HepG2 (cell line): ENCODE measurements around the gene KIF1B. TPM values are rescaled to one million over a fixed set of nuclear protein-coding genes. Genes with fewer than 3 reads are reported as not detected.

Experiments
- HMG20B ChIP-seq: conservative IDR thresholded peaks from 2 replicates; pipeline ENCODE4 v1.6.1; 2016; ENCODE audit warnings: missing genetic modification reagents, missing compliant biosample characterization
- HNRNPK ChIP-seq: fragments of 200-400 bp; formaldehyde crosslinking; IDR thresholded peaks from 2 replicates; pipeline ENCODE4 v1.6.1; 2018; ENCODE audit warnings: low read length, low read depth, moderate library complexity, mild to moderate bottlenecking; ENCODE audit not compliant: poor library complexity, severe bottlenecking
- NPAS2 ChIP-seq: sonication (generic); formaldehyde crosslinking; IDR thresholded peaks from 2 replicates; pipeline ENCODE4 v1.8.0; 2022; ENCODE audit warnings: mild to moderate bottlenecking, missing genetic modification reagents, borderline replicate concordance
- SIX1 ChIP-seq: sonication (generic); formaldehyde crosslinking; IDR thresholded peaks from 2 replicates; pipeline ENCODE4 v1.4.0; 2020; ENCODE audit warnings: missing genetic modification reagents, borderline replicate concordance
- SMYD3 ChIP-seq: sonication (generic); formaldehyde crosslinking; IDR thresholded peaks from 2 replicates; pipeline ENCODE4 v1.8.1; 2023; ENCODE audit warnings: mild to moderate bottlenecking, missing genetic modification reagents
- SP4 ChIP-seq: sonication (generic); formaldehyde crosslinking; IDR thresholded peaks from 2 replicates; pipeline ENCODE4 v1.8.1; 2023; ENCODE audit warnings: mild to moderate bottlenecking, missing genetic modification reagents
- SPEN ChIP-seq: sonication (generic); formaldehyde crosslinking; IDR thresholded peaks from 2 replicates; pipeline ENCODE4 v1.5.1; 2020; ENCODE audit warnings: low read depth, mild to moderate bottlenecking, missing genetic modification reagents
- TOE1 ChIP-seq: sonication (generic); formaldehyde crosslinking; IDR thresholded peaks from 2 replicates; pipeline ENCODE4 v1.4.0; 2020; ENCODE audit warnings: mild to moderate bottlenecking, missing genetic modification reagents
- ZBTB7A ChIP-seq: sonication (generic); formaldehyde crosslinking; IDR thresholded peaks from 2 replicates; pipeline ENCODE4 v1.8.0; 2022; ENCODE audit warnings: mild to moderate bottlenecking, missing genetic modification reagents
- ZNF850 ChIP-seq: sonication (generic); formaldehyde crosslinking; conservative IDR thresholded peaks from 2 replicates; pipeline ENCODE4 v1.9.0; 2021; ENCODE audit warnings: mild to moderate bottlenecking, missing genetic modification reagents
- polyA plus RNA-seq, 8 experiments: library from polyadenylated mRNA; depleted of rRNA in 3 of 8; stranded (reverse) in 7 of 8; unstranded in 1 of 8; fragments of >200 nt; fragmentation: Illumina TruSeq in 4 of 8; extraction: Trizol in 4 of 8; gene quantifications; 2 replicates each; pipeline versions ENCODE4 v1.2.1 to v1.2.3, GENCODE V29; 2011 to 2016; ENCODE audit warnings: low read depth in 4 of 8, missing spikeins in 1 of 8, mixed read lengths in 1 of 8; ENCODE audit not compliant: insufficient read depth in 1 of 8
- total RNA-seq, 5 experiments: library from RNA; depleted of rRNA; stranded (reverse); fragments of >200 nt; fragmentation: Illumina TruSeq; extraction: Trizol; gene quantifications; 2 replicates each; pipeline ENCODE4 v1.2.3, GENCODE V29; 2016; ENCODE audit warnings: low read depth in 1 of 5
- TF ChIP-seq, protein P1 (sequence below): IDR thresholded peaks from 2 replicates; pipeline ENCODE4 v1.6.1; 2012; ENCODE audit warnings: low read length, improper control_type of control experiment
- TF ChIP-seq, protein P2 (sequence below): sonication (generic); formaldehyde crosslinking; IDR thresholded peaks from 2 replicates; pipeline ENCODE4 v1.5.0; 2020; ENCODE audit warnings: missing genetic modification reagents
- TF ChIP-seq, protein P3 (sequence below): IDR thresholded peaks from 2 replicates; pipeline ENCODE4 v1.6.1; 2016
- TF ChIP-seq, protein P4 (sequence below): sonication (generic); formaldehyde crosslinking; IDR thresholded peaks from 2 replicates; pipeline ENCODE4 v1.5.0; 2020; ENCODE audit warnings: missing genetic modification reagents, mild to moderate bottlenecking, borderline replicate concordance
- TF ChIP-seq, protein P5 (sequence below): sonication (generic); formaldehyde crosslinking; conservative IDR thresholded peaks from 2 replicates; pipeline ENCODE4 v1.4.0; 2020; ENCODE audit warnings: mild to moderate bottlenecking, missing genetic modification reagents, moderate library complexity
- TF ChIP-seq, protein P6 (sequence below): IDR thresholded peaks from 2 replicates; pipeline ENCODE4 v1.6.1; 2018; ENCODE audit warnings: missing genetic modification reagents, mild to moderate bottlenecking, missing compliant biosample characterization

KIF1B gene
- total and polyA plus RNA-seq, 2 of the 13 experiments (the other 11 are each of a cell fraction or from before 2014, with no cell fraction given) = 26.7 to 32.5 TPM

DNA sequence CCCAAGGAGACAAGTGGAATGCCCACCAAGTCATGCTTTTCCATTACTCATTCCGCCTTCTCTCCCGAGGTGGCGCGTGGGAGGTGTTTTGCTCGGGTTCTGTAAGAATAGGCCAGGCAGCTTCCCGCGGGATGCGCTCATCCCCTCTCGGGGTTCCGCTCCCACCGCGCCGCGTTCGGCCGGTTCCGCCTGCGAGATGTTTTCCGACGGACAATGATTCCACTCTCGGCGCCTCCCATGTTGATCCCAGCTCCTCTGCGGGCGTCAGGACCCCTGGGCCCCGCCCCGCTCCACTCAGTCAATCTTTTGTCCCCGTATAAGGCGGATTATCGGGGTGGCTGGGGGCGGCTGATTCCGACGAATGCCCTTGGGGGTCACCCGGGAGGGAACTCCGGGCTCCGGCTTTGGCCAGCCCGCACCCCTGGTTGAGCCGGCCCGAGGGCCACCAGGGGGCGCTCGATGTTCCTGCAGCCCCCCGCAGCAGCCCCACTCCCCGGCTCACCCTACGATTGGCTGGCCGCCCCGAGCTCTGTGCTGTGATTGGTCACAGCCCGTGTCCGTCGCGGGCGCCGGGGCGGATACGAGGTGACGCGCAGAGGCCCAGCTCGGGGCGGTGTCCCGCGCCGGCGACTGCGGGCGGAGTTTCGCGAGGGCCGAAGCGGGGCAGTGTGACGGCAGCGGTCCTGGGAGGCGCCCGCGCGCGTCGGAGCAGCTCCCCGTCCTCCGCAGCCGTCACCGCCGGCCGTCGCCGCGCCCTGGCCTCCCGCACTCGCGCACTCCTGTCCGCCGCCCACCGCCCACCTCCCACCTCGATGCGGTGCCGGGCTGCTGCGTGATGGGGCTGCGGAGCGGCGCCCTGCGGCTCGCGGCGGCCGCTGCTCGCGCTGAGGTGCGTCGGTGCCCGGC, at the start of gene KIF1B (continued):
- TF ChIP-seq, protein P1, sequence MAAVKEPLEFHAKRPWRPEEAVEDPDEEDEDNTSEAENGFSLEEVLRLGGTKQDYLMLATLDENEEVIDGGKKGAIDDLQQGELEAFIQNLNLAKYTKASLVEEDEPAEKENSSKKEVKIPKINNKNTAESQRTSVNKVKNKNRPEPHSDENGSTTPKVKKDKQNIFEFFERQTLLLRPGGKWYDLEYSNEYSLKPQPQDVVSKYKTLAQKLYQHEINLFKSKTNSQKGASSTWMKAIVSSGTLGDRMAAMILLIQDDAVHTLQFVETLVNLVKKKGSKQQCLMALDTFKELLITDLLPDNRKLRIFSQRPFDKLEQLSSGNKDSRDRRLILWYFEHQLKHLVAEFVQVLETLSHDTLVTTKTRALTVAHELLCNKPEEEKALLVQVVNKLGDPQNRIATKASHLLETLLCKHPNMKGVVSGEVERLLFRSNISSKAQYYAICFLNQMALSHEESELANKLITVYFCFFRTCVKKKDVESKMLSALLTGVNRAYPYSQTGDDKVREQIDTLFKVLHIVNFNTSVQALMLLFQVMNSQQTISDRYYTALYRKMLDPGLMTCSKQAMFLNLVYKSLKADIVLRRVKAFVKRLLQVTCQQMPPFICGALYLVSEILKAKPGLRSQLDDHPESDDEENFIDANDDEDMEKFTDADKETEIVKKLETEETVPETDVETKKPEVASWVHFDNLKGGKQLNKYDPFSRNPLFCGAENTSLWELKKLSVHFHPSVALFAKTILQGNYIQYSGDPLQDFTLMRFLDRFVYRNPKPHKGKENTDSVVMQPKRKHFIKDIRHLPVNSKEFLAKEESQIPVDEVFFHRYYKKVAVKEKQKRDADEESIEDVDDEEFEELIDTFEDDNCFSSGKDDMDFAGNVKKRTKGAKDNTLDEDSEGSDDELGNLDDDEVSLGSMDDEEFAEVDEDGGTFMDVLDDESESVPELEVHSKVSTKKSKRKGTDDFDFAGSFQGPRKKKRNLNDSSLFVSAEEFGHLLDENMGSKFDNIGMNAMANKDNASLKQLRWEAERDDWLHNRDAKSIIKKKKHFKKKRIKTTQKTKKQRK = no peak
- TF ChIP-seq SIX1 (CRISPR knock-in tag) = no peak
- no peak for TF ChIP-seq TOE1 (CRISPR knock-in tag)
- TF ChIP-seq, protein P2, sequence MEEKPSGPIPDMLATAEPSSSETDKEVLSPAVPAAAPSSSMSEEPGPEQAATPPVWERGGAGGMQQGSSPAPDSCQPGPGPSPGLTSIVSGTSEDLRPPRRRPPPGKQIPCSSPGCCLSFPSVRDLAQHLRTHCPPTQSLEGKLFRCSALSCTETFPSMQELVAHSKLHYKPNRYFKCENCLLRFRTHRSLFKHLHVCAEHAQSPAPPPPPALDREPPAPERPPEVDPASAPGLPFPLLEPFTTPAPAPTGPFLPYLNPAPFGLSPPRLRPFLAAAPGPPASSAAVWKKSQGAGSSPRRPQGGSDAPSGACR (CRISPR knock-in tag) = peak; percentile 78; the same call in 1 of the 2 replicates
- peak; percentile 36 for TF ChIP-seq HNRNPK
- TF ChIP-seq SP4 (CRISPR knock-in tag) = peak; percentile 90
- no peak for TF ChIP-seq SMYD3 (CRISPR knock-in tag)
- TF ChIP-seq, protein P3, sequence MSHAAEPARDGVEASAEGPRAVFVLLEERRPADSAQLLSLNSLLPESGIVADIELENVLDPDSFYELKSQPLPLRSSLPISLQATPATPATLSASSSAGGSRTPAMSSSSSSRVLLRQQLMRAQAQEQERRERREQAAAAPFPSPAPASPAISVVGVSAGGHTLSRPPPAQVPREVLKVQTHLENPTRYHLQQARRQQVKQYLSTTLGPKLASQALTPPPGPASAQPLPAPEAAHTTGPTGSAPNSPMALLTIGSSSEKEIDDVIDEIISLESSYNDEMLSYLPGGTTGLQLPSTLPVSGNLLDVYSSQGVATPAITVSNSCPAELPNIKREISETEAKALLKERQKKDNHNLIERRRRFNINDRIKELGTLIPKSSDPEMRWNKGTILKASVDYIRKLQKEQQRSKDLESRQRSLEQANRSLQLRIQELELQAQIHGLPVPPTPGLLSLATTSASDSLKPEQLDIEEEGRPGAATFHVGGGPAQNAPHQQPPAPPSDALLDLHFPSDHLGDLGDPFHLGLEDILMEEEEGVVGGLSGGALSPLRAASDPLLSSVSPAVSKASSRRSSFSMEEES (CRISPR knock-in tag) = peak; percentile 53; the same call in 1 of the 2 replicates
- TF ChIP-seq SPEN (CRISPR knock-in tag) = peak; percentile 75
- TF ChIP-seq ZNF850 = peak; percentile 93; the same call in 1 of the 2 replicates
- TF ChIP-seq HMG20B (CRISPR knock-in tag) = no peak; the same call in 1 of the 2 replicates
- peak; percentile 73 for TF ChIP-seq ZBTB7A (CRISPR knock-in tag)
- TF ChIP-seq, protein P4, sequence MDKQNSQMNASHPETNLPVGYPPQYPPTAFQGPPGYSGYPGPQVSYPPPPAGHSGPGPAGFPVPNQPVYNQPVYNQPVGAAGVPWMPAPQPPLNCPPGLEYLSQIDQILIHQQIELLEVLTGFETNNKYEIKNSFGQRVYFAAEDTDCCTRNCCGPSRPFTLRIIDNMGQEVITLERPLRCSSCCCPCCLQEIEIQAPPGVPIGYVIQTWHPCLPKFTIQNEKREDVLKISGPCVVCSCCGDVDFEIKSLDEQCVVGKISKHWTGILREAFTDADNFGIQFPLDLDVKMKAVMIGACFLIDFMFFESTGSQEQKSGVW (CRISPR knock-in tag) = peak; percentile 46; the same call in 1 of the 2 replicates
- TF ChIP-seq, protein P5, sequence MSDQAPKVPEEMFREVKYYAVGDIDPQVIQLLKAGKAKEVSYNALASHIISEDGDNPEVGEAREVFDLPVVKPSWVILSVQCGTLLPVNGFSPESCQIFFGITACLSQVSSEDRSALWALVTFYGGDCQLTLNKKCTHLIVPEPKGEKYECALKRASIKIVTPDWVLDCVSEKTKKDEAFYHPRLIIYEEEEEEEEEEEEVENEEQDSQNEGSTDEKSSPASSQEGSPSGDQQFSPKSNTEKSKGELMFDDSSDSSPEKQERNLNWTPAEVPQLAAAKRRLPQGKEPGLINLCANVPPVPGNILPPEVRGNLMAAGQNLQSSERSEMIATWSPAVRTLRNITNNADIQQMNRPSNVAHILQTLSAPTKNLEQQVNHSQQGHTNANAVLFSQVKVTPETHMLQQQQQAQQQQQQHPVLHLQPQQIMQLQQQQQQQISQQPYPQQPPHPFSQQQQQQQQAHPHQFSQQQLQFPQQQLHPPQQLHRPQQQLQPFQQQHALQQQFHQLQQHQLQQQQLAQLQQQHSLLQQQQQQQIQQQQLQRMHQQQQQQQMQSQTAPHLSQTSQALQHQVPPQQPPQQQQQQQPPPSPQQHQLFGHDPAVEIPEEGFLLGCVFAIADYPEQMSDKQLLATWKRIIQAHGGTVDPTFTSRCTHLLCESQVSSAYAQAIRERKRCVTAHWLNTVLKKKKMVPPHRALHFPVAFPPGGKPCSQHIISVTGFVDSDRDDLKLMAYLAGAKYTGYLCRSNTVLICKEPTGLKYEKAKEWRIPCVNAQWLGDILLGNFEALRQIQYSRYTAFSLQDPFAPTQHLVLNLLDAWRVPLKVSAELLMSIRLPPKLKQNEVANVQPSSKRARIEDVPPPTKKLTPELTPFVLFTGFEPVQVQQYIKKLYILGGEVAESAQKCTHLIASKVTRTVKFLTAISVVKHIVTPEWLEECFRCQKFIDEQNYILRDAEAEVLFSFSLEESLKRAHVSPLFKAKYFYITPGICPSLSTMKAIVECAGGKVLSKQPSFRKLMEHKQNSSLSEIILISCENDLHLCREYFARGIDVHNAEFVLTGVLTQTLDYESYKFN (CRISPR knock-in tag) = peak; percentile 49; the same call in 1 of the 2 replicates
- no peak for TF ChIP-seq NPAS2 (CRISPR knock-in tag)
- TF ChIP-seq, protein P6, sequence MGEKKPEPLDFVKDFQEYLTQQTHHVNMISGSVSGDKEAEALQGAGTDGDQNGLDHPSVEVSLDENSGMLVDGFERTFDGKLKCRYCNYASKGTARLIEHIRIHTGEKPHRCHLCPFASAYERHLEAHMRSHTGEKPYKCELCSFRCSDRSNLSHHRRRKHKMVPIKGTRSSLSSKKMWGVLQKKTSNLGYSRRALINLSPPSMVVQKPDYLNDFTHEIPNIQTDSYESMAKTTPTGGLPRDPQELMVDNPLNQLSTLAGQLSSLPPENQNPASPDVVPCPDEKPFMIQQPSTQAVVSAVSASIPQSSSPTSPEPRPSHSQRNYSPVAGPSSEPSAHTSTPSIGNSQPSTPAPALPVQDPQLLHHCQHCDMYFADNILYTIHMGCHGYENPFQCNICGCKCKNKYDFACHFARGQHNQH (CRISPR knock-in tag) = peak; percentile 66; the same call in 1 of the 2 replicates
